GM21381 (cell line): Measurements from ENCODE around the gene SRR.
"Not testable (repeated sequence)": the region's sequence is repeated elsewhere in the genome, so short reads cannot be mapped to it uniquely, and the experiment has no call there.

Experiments used
- ATAC-seq: cut with Tn5 transposase; IDR thresholded peaks from one replicate; pipeline ENCODE4 v1.9.1; 2021; ENCODE audit warnings: mild to moderate bottlenecking, moderate library complexity; ENCODE audit not compliant: unreplicated experiment

SRR gene, protein sequence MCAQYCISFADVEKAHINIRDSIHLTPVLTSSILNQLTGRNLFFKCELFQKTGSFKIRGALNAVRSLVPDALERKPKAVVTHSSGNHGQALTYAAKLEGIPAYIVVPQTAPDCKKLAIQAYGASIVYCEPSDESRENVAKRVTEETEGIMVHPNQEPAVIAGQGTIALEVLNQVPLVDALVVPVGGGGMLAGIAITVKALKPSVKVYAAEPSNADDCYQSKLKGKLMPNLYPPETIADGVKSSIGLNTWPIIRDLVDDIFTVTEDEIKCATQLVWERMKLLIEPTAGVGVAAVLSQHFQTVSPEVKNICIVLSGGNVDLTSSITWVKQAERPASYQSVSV

DNA sequence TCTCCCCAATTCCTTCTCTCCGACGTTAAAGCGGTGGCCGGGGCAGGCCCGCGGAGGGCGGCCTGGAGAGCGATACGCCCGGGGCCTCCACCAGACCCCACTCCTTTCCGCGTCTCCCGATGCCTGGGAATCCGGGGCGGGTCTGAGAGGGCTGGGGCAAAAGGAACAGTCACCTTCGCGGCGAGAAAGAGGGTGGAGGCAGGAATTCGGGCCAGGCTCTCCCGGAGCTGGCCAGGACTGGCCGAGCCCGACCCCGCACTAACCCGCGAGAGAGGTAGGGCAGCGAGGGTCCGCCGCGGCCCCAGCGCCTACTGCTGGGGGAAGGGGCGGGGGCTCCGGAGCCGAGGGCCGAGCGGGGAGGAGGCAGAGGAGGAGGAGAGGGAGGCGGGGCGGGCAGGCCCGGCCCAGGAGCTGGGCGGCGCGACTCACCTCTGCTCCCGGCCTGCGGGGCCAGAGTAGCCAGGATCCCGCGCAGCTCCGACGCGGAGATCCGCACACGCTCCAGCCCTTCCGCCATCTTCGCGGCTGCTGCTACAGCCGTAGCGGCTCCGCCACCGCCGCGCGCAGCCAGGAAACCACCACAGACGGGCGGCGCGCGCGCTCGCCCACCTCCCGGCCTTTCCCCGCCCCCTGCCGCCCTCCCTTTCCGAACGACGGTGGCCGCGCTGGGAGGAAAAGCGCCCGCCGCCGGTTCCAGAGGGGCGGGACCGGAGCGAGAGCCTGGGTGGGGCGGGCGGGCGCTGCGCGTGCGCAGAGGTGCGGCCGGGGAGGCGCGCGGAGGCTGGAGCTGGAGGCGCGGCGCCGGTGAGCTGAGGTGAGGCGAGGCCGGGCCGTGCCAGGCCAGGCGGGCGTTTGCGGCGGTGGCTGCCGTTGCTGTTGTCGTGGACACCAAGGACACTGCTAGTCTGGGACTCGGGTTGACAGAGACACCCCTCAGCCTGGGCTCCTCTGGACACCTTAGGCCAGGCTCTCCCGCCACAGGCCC lies at the start of gene SRR, which contains the start of gene SMG6:
Gene SRR (plus strand): TSS at position 747 of the 985 bp plus-strand sequence. CDS start 11,611 bp downstream, outside the sequence.
Gene SMG6 (minus strand): TSS at position 582 of the 985 bp plus-strand sequence. CDS start 65 bp downstream, at position 517.
- peak; percentile 80 for ATAC-seq

DNA sequence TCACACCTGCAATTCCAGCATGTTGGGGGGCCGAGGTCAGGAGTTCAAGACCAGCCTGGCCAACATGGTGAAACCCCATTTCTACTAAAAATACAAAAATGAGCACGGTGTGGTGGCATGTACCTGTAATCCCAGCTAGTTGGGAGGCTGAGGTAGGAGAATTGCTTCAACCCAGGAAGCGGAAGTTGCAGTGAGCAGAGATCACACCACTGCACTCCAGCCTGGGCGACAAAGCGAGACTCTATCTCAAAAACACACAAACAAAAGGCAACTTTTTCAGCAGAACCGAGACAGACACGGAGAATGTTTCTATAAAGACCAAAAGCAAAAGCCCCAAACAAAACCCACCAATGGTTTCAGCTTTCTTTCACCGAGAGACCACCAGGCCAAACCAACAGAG lies 44.9 kb upstream of the SRR start:
- ATAC-seq: not testable (repeated sequence)

DNA sequence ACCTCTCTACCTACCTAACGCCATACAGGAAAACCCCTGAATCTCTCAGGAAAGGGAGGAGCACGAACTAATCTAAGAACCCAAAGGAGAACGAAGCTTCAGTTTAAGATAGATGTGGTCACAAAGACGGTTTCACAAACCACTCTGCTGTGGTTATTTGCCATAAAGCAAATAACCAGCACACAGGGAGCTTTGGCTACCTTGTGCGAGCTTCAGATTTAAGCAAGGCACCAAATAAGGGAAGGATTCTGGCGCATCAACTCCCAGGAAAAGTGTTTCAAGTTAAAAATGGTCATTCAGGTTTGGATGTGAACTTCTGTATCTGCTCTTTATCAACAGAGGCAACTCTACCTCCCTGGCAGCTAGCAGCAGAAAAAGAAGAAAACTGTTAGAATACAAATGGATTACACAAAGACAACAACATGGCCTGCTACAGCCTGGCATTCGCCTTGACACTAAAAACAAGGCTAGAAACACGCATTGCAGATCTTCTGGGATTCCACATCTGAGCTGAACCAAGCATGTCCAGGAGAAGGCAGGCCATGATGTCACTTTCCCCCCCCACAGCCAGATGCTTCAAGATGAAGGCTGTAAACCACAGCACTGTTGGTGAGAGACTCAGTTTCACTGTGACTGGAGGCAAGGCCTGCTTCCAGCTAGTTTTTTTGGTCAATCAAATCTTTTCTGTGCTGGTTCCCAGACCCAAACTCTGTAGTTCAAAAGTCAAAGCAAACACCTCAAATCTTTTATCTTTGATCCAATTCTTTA lies 43.8 kb upstream of the SRR start:
- peak; percentile 73 for ATAC-seq

DNA sequence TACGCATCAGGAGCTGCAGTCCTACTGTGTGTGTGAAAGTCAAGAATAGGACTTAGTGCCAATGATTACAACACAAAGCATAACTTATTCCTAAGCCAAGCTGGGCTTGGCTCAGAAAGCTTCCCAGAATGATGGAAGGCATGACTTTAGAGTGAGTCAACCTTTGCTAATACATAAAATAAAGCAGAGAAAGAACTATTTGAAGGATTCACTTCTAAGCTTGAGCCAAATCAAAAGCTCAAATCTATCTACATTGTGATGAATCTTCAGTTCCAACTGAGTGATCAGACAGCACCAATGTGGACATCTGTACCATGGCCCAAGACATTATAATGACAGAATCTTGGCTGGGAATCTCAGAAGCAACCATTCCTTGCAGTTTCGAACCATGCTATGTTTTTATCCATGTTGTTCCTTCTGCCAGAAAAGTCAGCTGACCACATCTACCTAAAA lies 41.6 kb upstream of the SRR start:
- no peak for ATAC-seq

DNA sequence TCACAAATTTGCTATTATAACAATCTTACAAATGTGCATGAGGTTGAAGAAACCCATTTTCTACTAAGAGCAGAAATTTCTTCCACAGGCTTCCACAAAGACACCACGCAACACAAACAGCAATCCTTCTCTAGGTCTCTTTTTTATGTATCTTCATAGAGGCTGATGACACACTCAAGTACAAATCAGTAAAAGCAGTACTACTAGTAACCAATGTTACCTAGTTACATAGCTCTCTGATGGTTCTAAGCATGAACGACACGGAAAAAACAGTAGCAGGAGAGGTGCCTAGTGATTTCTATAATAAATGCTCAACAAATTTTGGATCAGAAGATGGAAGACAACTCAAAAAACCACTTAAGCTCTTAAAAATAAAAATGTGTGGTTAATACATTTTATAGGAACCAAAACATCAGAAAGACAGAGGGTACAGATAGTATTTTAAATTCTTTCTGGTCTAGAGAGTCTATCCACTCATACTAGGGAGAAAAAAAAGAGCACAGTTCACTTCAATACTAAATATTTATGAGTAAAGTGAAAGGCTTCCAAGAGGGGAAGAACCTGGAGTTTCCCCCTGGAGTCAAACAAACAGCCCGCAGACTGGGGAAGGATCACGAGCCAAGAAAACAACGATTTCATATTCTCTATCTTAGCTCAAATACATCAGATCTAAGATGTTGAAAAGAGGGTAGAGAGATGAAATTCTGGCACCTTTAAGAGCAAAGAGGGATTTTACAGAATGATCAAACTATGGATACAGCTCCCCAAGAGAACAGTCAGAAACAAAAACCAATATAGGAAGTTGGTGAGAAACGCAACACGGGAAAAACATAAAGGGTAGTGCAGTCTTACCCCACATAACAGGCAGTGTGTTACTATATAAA lies 40.3 kb upstream of the SRR start:
- no peak for ATAC-seq

DNA sequence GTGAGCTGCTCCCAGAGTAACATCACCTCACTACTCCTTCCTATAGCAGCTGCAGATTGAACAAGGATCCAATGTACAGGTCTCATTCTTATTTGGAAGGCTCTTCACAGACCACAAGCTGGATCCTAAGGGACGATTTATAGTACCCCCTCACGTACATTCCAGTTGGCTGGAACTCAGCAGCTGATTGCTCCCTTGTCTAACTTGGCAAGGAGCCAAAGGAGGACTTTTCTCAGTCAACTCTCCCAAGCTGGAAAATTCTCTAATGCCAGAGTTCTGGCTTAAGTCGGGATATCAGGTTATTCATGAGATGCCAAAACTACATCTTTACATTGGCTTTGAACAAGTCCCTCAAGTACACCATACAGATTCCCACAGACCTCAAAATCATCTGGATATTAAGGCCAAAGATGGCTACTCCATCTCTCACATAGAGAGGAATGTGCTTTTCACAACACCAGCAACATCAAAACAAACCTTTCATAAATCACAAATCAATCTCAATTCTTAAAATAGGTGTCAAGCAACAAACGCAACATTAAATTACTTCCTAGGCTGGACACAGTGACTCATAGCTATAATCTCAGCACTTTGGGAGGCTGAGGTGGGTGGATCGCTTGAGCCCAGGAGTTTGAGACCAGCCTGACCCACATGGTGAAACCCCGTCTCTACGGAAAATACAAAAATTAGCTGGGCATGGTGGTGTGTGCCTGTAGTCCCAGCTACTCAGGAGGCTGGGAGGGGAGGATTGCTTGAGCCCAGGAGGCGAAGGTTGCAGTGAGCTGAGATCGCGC lies 39.5 kb upstream of the SRR start:
- ATAC-seq: no peak

DNA sequence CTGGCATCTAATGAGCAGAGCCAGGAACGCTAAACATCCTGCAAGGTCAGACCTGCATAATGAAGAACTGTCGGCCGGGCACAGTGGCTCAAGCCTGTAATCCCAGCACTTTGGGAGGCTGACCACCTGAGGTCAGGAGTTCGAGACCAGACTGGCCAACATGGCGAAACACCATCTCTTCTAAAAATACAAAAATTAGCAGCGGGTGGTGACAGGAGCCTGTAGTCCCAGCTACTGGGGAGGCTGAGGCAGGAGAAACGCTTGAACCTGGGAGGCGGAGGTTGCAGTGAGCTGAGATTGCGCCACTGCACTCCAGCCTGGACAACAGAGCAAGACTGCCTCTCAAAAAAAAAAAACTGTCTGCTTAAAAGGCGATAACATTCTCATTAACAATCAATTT lies 38.6 kb upstream of the SRR start:
- not testable (repeated sequence) for ATAC-seq

DNA sequence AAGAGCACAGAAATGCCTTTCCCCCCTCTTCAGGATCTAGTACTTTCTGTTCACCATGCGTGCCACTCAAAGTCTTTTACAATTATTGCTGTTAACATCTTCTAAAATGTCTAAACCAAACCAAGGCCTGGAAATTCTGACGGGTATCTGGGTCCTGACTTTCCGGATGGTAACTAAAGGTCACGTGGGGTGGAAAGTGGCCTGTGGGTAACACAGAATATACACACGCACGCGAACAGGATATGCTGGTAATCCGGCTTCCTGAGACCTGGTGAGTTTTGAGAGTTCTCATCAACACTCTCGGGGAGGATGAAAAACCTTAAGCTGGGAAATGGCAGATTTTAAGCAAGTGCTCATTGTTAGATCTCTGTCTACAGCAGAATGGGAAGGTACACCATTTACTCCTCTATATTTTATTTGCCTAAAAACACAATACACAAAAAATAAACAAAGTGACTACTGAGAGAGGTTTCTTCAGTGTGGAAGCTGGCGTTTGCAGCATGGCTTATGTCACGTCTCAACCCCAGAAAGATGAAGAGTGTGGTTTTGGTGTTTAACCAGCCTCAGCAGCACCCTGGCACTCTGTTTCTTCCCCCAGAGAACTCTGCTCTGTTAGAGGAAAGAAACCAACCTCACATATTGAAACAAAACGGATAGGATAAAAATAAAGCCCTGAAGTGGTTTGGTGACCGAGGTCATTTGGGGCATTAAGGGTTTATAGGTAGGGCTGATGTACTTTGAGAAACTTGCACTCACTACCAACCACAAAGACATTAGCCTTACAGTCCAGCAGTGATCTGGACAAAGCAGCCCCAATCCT lies 37.5 kb upstream of the SRR start:
- ATAC-seq: peak; percentile 76

DNA sequence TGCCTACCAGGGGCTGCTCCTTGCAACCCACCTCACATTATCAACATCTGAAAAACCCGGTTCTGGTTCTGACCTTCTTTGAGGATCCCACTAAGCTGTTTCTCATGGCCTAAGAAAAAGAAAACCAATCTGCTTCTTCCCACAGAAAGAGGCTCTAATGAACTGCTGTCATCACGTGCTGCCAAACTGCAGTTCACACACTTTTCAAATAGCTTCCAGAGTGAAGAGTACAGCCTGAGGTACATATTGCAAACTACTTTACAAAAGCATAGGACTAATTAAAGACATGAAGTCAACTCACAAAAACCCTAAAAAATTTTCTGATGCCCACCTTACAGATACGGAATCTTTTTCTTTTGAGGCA lies 36.9 kb upstream of the SRR start:
- peak; percentile 11 for ATAC-seq

DNA sequence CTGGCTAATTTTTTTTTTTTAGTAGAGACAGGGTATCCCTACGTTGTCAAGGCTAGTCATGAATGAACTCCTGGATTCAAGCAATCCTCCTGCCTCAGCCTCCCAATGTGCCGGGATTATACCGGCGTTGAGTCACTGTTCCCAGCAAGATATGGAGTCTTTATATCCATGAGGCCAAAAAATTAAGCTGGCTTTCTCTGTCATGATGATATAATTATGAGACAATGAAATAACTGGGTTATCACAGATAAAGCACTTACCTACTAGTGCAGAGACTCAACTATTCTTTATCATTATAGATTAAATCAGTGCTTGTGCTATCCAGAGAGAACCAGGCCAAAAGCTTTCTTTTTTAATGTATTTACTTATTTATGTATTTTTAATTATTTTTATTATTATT lies 36.4 kb upstream of the SRR start:
- ATAC-seq: no peak

DNA sequence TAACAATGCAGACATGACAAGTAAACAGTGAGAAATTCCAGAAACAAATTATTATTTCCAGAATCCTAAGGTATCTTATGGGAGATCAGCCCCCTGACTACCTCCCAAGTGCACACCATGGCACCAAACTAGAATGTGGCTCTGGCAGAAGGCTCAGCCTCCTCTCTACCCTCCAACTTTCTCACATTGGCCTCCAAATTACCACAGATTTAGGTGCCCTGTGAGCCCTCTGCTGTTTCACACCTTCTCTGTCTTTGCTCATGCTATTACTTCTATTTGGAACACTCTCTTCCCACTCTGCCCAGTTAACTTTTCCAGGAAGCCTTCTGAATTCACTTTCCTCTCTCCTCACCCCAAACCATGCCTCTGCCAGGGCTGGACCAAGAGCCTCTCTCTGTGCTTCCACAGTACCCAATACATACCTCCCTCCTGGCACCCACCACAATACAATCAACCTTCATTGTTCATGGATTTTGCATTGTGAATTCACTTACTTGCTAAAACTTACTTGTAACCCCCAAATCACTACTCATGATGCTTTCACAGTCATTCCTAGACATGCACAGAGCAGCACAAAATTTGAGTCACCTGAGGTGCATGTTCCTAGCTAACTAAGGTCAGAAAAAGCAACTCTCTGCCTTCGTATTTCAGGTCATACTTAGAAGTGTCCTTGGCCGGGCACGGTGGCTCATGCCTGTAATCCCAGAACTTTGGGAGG lies 31.6 kb upstream of the SRR start:
- ATAC-seq: no peak

DNA sequence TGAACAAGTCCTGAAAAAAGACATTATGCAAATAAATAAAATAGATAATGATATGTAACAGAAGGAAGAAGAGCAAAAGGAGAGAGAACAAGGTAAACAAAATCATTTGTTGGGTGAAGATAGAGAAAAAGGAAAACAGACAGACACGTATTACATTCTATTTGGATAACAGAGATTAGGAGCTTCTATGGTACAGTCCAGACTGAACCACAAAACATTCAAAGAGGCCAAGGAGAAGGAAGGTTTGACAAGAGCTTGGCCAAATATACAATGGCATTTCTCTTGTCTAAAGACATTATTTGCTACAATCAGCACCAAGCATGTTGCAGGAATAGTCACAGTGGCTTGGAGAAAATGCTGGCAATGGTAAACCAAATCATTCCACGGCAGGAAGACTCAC lies 29.3 kb upstream of the SRR start:
- no peak for ATAC-seq

DNA sequence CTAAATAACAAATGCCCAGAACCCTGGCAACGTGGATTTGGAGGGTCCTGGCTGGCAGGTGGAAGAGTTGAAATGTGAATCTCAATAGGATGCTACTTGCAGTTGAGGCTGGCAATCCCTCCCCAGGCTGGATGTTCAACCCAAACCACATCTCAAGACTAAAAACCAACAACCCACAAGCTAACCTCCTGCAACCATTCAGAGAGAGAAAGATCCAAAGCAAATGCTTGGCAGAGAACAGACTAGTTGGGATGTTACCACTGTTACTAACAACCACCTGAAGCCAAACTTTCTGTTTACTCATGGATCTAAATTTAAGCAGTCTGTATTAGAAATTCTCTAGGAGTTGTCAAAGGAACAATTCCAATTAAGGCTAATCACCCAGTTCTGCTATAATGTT lies 28.0 kb upstream of the SRR start:
- ATAC-seq: no peak

DNA sequence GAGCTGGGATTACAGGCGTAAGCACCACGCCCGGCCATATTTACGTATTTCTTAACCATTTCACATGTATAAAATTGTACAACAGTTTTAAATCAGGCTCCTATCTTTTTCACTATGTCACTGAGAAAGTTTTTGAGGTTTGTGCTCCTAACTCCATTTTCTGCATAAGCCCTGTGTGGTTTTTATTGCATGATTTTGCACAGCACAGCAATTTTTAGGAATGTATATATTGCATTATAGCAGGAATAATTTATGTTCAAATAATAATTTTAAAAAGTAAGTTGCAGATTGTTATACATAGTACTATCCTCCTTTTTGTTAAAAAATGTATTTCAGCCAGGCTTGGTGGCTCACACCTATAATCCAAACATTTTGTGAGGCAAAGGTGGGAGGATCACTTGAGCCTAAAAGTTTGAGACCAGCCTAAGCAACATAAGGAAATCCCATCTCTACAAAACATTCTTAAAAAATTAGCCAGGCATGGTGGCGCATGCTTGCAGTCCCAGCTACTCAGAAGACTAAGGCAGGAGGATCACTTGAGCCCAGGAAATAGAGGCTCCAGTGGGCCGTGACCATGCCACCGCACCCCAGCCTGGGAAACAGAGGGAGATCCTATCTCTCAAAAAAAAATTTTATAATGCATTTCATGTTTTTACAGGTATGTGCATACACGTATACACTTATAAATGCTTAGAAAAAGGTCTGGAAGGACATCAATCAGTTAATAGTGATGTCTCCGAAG lies 26.1 kb upstream of the SRR start:
- no peak for ATAC-seq

DNA sequence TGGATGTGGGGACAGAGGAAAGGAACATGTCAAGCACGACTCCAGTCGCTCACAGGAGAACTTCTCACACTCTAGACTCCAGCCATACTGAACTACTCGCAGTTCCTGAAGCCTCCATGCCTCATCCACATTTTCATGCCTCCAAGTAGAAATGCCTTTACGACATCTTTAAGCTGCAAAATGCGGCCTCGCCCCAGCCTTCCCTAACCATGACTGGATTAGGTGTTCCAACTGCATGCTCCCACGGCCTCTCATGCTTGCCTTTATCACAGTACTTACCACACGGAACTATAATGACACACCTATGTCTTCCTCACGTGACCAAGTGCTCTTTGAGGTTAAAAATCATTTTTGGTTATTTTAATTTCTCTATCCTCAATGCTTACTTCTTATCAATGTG lies 24.0 kb upstream of the SRR start:
- ATAC-seq: no peak

DNA sequence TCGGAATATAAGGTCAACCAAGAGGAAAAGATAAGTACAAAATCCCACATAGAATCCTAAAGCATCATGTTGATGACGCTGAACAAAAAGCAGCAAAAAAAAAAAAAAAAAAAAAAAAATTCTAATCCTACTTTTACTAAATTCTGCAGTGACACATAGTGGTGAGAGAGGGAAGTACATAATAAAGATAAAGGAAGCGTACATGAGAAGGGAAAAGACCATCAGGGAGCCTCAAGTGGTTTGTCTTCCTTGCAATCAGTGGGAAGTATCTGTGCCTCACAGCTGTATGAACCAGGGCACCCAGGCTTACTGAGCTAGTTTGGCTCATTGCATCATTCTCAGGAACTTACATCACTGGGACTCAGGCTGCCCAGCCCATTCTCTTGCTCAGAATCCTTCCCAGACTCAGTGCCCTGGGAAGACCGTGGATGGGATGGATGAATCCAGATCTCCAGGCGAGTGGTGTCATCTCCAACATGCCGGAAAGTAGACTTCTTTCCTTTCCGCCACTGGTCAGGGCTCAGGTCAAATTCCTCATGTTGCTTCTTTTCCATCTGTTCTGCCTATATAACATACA lies 21.4 kb upstream of the SRR start:
- no peak for ATAC-seq

DNA sequence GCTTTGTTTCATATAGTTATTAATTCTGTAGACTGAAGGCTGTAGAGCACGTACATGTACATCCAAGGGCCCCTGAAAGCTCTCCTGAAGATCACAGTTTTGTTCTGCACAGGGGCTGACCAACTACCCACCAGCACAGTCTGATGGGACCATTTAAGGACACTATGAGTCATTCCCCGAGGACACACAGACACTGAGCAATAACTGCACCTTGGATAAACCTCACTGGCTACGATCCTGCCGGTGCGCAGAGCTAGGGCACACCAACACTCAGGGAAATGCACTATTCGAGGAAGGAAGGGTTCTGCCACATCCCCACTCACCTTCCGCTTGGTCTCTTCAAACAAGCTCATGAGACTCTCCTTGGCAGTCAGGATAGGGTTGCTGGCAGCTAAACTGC lies 20.4 kb upstream of the SRR start:
- no peak for ATAC-seq
